G401 (cell line): ENCODE data around the gene TNFRSF21. TPM values are rescaled to one million over a fixed set of nuclear protein-coding genes. Genes with fewer than 3 reads are reported as not detected.

Experiments
- DNase-seq: peaks from one replicate; pipeline ENCODE4 v3.0.0-alpha.2; 2015; ENCODE audit warnings: low spot score
- in situ Hi-C: cut with HindIII; loops from 2 replicates; pipeline ENCODE4 v1.10.0; 2016; ENCODE audit warnings: low sequenced_read_pairs, mixed read lengths
- total RNA-seq: library from RNA; depleted of rRNA; stranded (reverse); fragments of >200 nt; shearing (Covaris generic); gene quantifications from 2 replicates; pipeline ENCODE4 v1.2.3, GENCODE V29; 2014; rRNA removed

The TNFRSF21 gene
- total RNA-seq, 1 experiment from 2014 or later: 1.7 TPM

DNA sequence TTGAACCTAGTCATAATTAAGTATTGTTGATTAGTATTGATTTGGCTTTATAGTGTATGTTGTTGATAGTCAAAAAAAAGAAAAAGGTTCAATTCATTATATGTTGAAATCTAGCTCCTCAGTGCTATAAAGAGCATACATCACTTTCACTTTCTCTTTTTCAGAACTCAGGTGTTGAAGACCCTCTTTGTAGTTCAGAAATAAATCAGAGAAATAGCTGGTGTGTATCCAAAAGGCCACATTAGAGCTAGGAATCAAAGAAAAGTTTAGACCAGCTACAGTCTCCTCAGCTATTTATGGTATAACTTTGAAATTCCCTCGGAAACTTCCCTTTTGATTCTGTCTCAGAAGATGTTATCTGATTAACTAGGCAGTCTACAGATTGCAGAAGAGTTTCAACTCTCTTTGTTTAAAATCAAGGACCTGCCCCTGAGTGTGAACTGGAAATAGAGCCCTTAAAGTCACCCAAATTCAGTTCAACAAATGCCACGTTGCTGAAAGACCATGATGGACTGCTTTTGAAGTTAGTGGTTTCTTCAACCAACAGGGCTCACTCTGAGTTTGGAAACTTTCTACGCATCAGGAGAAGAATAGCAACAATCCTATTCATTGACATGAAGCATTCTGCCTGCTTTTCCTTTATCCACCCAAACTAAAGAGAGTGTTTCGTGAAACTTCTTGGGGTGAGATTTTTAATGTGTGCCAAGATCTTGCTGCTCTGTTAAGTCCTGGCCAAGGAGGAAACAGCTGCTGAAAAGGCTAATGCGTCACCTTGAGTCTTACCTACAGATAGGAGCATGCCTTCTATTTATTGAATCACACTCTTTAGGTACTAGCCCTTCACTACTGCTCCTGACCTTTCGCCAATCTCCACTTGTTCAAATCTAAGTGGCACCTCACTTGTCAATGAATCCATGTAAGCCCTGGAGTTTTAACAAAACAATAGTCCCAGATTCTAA lies 111.7 kb downstream of the TNFRSF21 start:
- no peak for DNase-seq
- in situ Hi-C loops: no loop called here

DNA sequence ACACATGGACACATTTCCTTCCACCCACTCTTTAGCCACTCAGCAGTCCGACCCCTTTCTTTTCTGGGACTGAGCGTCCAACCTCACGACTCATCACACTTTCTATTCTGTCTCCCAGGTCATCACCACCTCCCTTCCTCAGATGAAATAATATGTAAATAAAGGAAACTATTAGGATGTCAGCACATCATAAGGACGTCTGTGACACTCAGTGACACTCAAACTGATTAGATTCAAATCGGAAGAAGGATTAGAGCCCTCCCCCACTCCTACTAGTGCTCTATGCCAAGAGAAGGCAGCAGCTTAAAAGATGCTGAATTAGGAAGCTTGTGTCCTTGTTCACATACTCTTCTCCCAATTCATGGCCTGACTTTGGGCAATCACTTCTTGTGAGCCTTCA lies 113.6 kb downstream of the TNFRSF21 start:
- in situ Hi-C loops: no loop called here

DNA sequence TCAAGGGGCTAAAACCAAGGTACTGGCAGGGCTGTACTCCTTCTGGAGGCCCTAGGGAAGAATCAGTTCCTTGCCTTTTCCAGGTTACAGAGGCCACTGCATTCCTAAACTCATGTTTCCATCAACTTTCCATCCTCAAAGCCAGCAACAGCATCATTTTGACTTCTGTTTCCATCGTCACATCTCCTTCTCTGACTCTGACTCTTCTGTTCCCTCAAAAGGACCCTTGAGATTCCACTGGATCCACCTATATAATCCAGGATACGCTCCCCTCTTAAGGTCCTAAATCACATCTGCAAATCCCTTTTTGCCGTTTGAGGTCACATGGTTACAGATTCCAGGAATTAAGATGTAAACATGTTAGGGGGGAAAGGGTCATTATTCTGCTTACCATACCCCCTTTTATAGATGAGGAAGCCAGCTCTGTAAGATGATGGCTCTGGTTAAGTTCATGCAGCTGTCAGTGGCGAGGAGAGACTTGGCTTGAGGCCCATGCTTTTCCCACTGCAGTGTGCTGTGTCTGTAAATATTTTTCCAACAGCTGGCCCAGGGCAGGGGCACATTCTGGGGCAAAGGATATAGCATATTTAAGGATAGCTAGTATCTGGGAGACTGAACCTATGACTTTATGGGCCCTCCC lies 114.6 kb downstream of the TNFRSF21 start:
- in situ Hi-C loops: no loop called here
- DNase-seq: no peak

More for the DNA sequence above, 113.6 kb downstream of the TNFRSF21 start:
- DNase-seq: no peak

DNA sequence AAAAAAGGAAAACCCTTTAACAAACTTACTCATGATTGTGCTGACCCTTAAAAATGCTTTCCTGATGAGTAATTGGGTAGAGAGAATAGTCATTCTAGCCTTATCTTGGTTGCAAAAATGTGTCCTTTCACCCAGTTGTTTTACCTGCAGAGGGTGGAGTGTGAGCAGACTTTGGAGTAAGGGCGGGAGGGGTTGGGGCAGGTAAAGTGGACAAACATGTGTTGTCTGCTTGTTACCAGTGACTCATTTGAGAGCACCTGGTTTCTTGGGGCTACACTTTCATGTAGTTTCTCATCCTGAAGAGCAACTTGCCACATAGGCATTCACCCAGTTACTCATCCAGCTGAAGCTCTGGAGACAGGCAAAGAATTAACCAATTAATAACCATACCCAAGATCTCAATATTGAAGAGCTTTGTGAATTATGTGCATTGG lies 121.1 kb downstream of the TNFRSF21 start:
- in situ Hi-C loops: no loop called here
- no peak for DNase-seq

DNA sequence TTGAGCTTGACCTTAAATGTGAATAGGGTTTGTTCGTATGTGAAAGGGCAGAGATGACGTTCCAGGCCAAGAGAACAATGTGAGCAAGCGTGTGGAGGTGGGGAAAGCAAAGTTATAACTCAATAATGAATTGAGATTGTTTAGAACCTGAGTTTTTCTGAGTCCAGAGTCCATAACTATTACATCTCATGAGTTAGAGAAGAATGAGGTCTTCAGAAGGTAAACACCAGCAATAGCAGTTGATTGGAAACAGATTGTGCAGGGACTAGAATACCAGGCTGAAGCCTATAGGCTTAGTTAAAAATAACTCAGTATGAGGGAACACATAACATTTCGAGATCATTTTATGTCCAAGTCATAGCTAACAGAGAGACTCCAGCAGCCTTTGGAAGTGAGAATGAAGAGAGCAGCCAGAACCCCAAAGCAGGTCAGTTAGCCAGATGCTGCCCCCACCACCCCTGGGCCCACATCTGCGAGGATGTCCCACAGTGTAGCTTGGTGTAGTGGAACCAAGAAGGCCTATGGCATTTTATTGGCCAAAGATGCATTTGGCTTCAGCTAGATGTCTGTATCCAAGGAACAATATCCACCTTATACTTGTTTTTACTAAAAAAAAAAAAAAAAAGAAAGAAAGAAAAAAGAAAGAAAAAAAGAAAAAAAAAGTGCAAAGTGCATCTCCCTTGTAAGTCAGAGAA lies 121.7 kb downstream of the TNFRSF21 start:
- no peak for DNase-seq
- in situ Hi-C loops: no loop called here

DNA sequence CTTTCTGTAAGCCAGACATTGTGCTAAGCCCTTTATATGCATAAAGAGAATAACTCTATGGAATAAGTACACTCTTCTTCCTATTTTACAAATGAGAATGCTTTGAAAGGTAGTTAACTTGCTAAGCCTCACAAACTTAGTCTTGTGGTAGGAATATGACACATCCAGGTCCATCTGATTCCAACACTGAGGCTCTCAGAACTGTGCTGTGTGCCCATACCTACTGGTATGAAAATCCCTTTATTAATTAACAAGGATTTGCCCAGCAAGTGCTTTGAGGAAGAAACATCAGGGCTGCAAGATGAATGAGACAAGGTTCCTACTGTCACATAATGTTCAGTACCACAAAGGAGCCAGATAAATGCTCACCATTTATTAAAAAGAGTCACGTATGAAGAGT lies 122.6 kb downstream of the TNFRSF21 start:
- in situ Hi-C loops: no loop called here
- no peak for DNase-seq

DNA sequence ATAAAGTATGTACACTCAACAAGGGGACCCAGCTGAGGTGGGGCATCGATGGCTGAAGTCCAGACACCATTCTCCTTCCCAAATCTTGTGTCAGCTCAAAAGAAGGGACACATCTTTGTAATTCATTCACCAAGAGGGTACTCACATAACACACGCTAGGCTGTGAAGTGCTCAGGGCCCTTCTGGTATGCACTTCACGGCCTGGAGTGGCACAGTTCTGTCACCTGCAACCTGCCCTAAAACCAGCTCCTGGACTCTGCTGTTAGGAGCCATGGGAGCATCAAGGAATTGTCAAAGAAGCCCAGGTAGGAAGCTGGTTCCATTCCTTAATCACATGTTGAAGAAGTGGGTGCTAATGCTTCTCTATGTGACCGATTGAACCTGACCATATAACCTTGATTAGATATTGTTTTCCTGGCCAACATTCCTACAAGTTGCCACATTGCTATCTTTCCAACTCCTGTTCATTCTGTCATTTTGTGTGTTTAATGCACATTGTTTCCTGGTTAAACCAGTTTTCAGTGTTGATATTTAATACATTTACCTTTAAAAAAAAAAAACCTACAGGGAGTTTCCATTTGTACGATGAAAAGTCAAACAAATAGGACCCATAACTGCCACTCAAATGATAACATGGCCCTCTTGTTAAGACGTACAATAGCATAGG lies 127.3 kb downstream of the TNFRSF21 start:
- DNase-seq: no peak
- in situ Hi-C loops: no loop called here

DNA sequence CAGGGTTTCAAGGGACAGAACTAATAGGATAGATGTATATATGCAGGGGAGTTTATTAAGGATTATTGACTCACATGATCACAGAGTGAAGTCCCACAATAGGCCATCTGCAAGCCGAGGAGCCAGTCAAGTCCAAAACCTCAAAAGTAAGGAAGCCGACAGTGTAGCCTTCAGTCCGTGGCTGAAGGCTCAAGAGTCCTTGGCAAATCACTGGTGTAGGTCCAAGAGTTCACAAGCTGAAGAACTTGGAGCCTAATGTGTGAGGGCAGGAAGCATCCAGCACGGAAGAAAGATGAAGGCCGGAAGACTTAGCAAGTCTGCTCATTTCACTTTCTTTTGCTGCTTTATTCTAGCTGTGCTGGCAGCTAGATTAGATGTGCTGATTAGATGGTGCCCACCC lies 128.0 kb downstream of the TNFRSF21 start:
- no peak for DNase-seq
- in situ Hi-C loops: no loop called here

Other genes with a start within 250 kb of the TNFRSF21 start
- 11.8 and 19.8 TPM in 2 replicates for gene CD2AP, start 167.9 kb upstream of the TNFRSF21 start, total RNA-seq